ENCODE data around the gene ESPN.

GRCh38 chr1:6473974-6474814, 49.6 kb downstream of the ESPN start:
- TF ChIP-seq POLR2A (IDR thresholded peaks at IDR 0.05; ENCODE audit: low read depth, low read length) (no peak), POLR2AphosphoS5 (IDR thresholded peaks at IDR 0.05; ENCODE audit: low read depth, low read length) (no peak), TAF1 (IDR thresholded peaks at IDR 0.05; ENCODE audit: borderline replicate concordance, low read depth, low read length) (no peak)

All from GM12892 (cell line).